HG02678 (cell line): ENCODE data around the gene P2RY8.
A peak's percentile ranks its signal among the peaks of the same experiment; 100 is the strongest.
"Not testable (repeated sequence)": the region's sequence is repeated elsewhere in the genome, so short reads cannot be mapped to it uniquely, and the experiment has no call there.

ENCODE experiments used
- ATAC-seq: cut with Tn5 transposase; IDR thresholded peaks from one replicate; pipeline ENCODE4 v1.9.1; 2021; ENCODE audit warnings: mild to moderate bottlenecking, moderate library complexity; ENCODE audit not compliant: unreplicated experiment

Gene P2RY8

DNA sequence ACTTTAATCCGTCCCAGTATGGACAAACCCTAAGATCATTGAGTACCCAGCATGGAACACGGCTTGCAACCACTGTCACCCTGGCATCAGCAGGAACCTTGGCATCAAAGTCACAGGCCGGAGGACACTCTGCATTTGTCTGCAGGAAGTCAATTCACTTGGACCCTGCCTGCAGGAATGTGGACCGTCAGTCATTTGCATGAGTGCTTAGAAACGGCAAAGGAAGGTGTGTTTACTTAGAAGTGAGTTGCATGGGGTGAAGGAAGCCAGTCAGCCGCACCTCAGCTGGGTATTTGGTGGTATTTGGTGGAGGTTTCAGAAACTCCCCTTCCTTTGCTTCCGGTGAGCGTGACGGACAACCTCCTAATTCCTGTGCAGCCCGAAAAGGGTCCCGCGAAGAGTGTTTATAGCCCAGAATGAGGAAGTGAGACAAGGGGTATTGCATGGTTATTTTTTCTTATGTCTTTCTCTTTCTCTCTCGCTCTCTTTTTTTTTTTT is 15.5 kb downstream of the P2RY8 start:
- ATAC-seq = peak; percentile 88

DNA sequence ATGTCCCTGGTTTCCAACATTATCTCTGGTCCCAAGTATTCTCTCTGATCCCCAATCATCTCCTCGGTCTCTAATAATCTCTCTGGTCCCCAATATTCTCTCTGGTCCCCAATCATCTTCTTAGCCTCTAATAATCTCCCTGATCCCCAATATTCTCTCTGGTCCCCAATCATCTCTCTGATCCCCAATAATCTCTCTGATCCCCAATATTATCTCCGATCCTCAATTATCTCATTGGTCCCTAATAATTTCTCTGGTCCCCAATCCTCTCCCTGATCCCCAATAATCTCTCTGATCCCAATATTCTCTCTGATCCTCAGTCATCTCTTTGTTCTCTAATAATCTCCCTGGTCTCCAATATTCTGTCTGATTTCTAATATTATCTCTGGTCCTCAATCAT is 16.6 kb downstream of the P2RY8 start:
- ATAC-seq = no peak

- ATAC-seq = no peak
Measured at GRCh38 chrX:1519022-1519497, 17.9 kb downstream of the P2RY8 start.

DNA sequence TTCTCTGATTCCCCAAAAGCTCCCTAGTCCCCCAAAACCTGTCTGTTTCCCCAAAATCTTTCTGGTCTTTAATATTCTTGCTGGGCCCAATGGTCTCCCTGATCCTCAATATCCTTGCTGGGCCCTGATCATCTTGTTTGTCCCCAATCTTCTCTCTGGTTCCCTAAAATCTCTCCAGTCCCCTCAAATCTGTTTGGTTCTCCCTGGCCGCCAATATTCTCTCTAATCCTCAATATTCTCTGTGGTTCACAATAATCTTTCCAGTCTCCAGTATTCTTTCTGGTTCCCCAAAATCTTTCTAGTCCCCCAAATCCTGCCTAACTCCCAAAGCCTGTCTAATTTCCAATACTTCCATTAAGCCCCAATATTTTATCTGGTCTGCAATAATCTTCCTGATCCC is 18.5 kb downstream of the P2RY8 start:
- no peak for ATAC-seq

DNA sequence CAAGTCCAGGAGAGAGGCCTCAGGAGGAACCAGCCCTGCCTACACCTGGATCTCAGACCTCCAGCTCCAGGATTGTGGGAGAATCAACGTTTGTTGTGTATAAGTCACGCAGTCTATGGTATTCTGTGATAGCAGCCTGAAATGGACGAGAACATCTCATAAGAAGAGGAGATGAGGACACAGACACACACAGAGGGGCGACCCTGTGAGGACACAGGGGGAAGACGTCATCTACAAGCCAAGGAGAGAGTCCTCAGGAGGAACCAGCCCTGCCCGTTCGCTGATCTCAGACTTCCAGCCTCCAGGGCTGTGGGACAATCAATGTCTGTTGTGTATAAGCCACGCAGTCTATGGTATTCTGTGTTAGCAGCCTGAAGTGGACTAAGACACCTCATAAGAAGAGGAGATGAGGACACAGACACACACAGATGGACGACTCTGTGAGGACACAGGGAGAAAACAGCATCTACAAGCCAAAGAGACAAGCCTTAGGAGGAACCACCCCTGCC is 20.3 kb downstream of the P2RY8 start:
- ATAC-seq = no peak

DNA sequence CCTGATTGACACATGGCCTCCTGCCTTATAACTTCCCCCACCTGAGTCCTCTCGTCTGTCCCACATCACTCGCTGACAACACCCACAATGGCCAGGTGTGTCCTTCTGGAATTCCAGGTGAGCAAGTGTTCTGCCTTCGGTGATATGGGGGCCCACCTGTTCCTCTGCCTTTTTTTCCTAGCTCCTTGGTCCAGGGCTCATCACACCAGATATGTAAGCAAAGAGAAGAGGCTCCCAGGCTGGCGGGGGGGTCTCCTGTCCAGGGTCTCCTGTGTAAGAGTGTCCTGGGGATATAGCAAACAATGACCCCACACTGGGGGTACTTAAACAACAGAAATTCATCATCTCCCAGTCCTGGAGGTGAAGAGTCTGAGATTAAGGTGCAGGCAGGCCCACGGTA is 25.2 kb downstream of the P2RY8 start:
- no peak for ATAC-seq

DNA sequence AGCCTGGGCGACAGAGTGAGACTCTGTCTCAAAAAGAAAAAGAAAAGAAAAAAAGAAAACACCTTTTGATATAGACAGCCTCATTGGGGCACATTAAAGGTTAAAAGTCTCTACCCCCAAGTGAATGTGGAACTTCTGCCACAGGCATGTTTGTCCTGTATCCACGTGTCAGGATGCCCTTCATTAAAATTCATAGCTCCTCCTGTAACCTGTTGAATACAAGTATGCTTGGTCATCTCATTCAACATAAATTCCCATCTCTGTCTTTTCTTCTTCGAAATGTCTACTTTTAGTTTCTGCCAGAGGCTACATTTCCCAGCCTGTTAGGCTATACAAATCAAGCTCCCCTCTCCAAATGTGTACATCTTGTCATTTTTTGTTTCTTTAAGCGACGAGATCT is 25.8 kb downstream of the P2RY8 start:
- no peak for ATAC-seq

DNA sequence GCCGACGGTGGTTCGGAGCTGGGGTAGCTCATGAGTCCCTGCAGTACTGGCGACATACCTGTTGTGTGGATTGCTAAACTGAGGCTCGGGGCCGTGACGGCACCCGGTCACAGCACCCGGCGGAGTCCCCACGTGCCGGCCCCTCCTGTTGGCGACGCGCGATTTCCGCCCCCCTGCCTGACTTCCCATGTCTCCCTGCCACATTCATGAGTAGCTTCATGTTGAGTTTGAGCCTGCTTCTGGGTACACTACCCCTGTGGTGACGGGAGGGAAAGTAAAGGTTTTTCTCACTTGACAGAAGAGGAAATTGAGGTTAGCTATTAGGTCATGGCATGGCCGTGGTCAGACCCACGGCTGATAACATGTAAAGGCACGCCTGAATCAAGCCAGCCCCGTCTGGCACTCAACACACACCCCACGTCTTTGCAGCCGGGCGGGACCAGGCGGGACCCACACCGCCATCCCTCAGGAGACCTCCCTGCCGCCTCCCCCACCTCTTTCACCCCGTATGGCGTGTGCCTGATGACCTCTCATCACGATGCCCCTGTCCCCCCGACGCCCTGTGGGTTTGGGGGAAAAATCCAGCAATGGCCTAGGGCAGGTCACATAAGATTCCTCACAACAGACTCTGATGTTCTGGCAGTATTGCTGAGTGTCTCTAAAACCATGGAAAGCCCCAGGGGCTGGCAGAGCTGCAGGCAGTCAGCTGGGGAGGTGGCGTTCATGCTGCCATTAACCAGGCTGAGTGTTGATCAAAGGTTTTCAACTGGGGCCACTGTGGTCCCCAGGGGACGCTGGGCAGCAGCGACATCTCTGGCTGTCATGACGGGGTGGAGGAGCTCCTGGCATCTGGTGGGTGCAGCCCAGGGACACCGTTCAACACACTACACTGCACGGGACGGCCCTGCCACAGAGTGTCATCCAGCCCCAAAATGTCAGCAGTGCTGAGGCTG is 29.2 kb downstream of the P2RY8 start:
- peak; percentile 64 for ATAC-seq

DNA sequence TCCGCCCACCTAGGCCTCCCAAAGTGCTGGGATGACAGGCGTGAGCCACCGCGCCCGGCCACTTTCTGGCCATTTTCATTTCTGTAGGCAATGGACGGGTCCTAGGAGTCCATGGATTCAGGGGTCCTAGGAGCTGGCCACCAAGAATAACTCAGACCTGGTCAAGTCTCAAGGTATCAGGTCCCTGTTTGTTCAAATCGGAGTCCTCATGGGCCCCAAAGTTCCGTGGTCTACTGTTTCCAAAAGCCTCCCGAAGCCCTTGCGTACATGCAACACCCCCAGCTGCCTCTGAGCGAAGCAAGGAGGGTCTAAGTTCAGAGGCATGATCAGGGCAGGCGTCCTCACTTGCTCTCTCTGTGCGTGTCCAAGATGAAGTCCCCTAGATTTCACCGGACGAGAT is 30.1 kb downstream of the P2RY8 start:
- ATAC-seq = no peak

- ATAC-seq = no peak
Measured at GRCh38 chrX:1502853-1503252, 34.1 kb downstream of the P2RY8 start.

DNA sequence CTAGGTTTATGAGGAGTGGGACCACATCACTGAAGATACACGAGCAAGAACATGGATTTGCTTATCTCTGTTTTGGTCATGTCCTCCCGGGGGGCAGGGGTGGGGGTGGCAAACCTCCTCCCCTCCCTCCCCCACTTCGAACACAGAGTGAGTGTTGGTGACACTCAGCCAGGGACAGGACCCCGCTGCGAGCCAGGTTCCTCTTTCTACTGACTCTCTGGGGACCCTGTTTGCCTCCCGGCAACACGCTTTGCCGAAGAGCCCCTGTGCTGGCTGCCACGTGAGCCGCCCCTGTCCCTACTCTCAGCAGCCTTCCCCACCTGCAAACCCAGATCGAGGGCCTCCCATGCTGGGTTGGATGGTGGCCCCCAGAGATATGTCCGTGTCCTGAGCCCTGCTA is 34.7 kb downstream of the P2RY8 start:
- ATAC-seq = peak; percentile 50

GRCh38 chrX:1500701-1501624 is 36.0 kb downstream of the P2RY8 start:
- peak; percentile 60 for ATAC-seq

GRCh38 chrX:1496076-1496475 is 40.9 kb downstream of the P2RY8 start:
- no peak for ATAC-seq

DNA sequence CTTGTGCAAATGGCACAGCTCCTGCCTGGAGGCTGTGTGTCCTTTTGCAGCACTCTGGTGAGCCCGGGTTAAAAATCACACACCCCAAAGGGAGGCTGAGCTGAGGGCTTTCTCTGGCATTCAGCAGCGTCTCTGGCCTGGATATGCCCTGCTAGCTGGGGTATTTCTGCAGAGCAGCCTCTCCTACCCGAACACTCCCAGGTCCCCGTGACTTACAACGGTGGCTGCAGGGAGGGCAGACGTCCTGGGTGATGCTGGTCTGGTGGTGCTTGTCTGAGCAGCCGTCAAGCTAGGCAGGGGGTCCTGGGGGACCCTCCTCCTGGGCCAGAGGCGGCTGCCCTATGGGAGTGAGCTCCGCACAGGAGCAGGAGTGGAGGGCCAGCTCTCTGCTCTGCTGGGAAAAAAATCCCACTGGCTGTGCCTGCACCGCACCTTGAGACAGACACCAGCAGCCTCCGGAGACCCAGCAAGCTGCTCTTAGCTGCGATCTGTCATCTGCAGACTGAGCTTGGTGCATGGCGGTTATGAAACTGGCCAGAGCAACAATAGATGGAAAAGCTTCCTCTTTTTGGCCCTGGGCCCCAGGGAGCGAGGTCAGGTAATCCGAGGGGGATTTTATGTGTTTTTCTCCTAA is 43.0 kb downstream of the P2RY8 start:
- ATAC-seq = peak; percentile 59

DNA sequence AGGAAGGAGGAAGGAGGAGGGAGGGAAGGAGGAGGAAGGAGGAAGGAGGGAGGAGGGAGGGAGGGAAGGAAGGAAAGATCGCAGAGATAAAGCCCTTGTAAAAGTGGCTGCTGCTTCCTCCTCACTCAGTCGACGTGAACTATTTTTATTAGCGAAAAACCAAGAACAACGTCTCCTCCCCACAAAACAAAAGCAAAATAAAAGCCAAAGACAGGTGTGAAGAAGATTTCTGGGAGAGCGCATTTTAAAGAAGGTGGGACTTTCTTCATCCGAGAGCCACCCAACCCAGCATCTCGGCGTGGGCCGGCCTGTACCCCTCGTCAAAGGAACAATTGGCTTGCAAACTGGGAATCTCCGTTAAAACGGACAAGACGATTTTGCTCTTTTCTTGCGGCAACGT is 43.6 kb downstream of the P2RY8 start:
- peak; percentile 4 for ATAC-seq

GRCh38 chrX:1492421-1493012 is 44.5 kb downstream of the P2RY8 start:
- ATAC-seq = no peak

- peak; percentile 72 for ATAC-seq
Measured at GRCh38 chrX:1491851-1492349, 45.1 kb downstream of the P2RY8 start.

DNA sequence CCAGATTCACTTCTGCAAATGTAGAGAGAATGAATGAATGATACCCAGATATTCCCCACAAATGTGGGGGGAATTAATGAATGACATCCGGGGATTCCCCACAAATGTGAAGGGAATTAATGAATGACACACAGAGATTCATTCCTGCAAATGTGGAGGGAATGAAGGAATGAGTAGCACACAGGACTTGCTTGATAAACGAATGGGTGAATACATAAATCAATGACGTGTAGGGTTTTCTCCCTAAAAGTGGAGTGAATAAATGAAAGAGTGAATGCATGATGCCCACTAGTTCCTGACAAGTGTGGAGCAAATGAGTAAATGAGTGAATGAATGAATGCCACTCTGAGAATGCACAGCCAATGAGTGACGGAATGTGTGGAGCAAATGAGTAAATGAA is 45.7 kb downstream of the P2RY8 start:
- ATAC-seq = not testable (repeated sequence)

DNA sequence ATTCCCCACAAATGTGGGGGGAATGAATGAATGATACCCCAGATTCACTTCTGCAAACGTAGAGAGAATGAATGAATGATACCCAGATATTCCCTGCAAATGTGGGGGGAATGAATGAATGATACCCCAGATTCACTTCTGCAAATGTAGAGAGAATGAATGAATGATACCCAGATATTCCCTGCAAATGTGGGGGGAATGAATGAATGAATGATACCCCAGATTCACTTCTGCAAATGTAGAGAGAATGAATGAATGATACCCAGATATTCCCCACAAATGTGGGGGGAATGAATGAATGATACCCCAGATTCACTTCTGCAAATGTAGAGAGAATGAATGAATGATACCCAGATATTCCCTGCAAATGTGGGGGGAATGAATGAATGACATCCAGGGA is 46.3 kb downstream of the P2RY8 start:
- ATAC-seq = not testable (repeated sequence)

GRCh38 chrX:1489354-1489753 is 47.6 kb downstream of the P2RY8 start:
- not testable (repeated sequence) for ATAC-seq
